Pancreas (tissue), 10 donors: Measurements from ENCODE around the gene TTC38. TPM values are rescaled to one million over a fixed set of nuclear protein-coding genes. Genes with fewer than 3 reads are reported as not detected.

ENCODE experiments used
- ATAC-seq, 4 donors: fragments of 200-7000 bp; cut with Tn5 transposase; one replicate each; pipeline versions ENCODE4 v1.8.0 to v1.9.1; 2020; ENCODE audit warnings: mild to moderate bottlenecking in 4 of 4, moderate library complexity in 4 of 4
- DNase-seq, 6 donors: peaks; one replicate each; pipeline ENCODE4 v3.0.0-alpha.2; 2020
- FAIRE-seq: peaks from 2 replicates; lab custom pipeline; 2012; peaks lifted over from hg19 to GRCh38; lab: Jason Lieb, UNC
- H3K27ac ChIP-seq, 4 donors: fragments of 200-600 bp; sonication (generic); 1 replicate in 3 of 4; 2 replicates in 1 of 4; pipeline versions ENCODE4 v1.5.0 to v1.8.0; 2020
- H3K27me3 ChIP-seq, 4 donors: fragments of 200-600 bp; one replicate each; pipeline ENCODE4 v1.8.0; 2021
- H3K36me3 ChIP-seq, 3 donors: fragments of 200-600 bp; sonication (generic) in 1 of 3; one replicate each; pipeline versions ENCODE4 v1.5.0 to v1.8.0; 2020 to 2021
- H3K4me1 ChIP-seq, 3 donors: fragments of 200-600 bp; one replicate each; pipeline ENCODE4 v1.8.0; 2021
- H3K4me3 ChIP-seq, 4 donors: fragments of 200-600 bp; sonication (generic) in 2 of 4; one replicate each; pipeline versions ENCODE4 v1.5.0 to v1.8.0; 2020 to 2021
- H3K9me3 ChIP-seq, 4 donors: fragments of 200-600 bp; one replicate each; pipeline ENCODE4 v1.8.0; 2021
- WGBS, 2 donors: extraction: QIAGEN DNeasy Blood & Tissue Kit; methylation state at CpG; one replicate each; pipeline ENCODE4 v1.1.7; 2013; 5-methylcytosine and 5-hydroxymethylcytosine counted together
- intact Hi-C, 3 donors: fragments of 100-400 bp; cut with DNase I; formaldehyde crosslinking; loops; one replicate each; pipeline versions ENCODE4 v1.11.1 to v1.14.2; 2022
- polyA plus RNA-seq, 2 donors: library from polyadenylated mRNA; stranded (reverse); fragments of 200-250 nt; gene quantifications; one replicate each; pipeline ENCODE4 v1.2.3, GENCODE V29; 2013
- total RNA-seq, 6 donors: library from RNA; stranded (reverse); fragmentation: NEBNext Ultra II Directional in 4 of 6; extraction: Animal tissue kit (Norgen Biotek cat#: 25700) in 4 of 6; gene quantifications; one replicate each; pipeline versions ENCODE4 v1.2.1 to v1.2.4, GENCODE V29; 2021 to 2023
- TF ChIP-seq, protein P1 (sequence below), 4 donors: fragments of 200-600 bp; sonication (generic) in 3 of 4; IDR thresholded peaks; one replicate each; pipeline versions ENCODE4 v1.5.0 to v1.8.0; 2021; ENCODE audit warnings: antibody characterized with exemption in 4 of 4
- donor health status: healthy with polysubstance abuse.
- donor health status: DM: no; HTN: no; CAD: no; lungs with moderate emphysema.
- donor health status: DM: no; HTN: no; CAD: no.
- donor health status: control.
- donor health status: control.
- donor health status: Bipolar disorder and iron deficiency.
- donor health status: DM: yes; HTN: yes; CAD: no.
- donor health status: DM: no; HTN: no; CAD: no.
- donor health status: DM: no; HTN: no; CAD: no.
- donor health status: DM: yes; HTN: yes; CAD: no.

TTC38 gene
- total and polyA plus RNA-seq, 8 donors, result 18.6 to 32.8 (median 23.3) TPM

DNA sequence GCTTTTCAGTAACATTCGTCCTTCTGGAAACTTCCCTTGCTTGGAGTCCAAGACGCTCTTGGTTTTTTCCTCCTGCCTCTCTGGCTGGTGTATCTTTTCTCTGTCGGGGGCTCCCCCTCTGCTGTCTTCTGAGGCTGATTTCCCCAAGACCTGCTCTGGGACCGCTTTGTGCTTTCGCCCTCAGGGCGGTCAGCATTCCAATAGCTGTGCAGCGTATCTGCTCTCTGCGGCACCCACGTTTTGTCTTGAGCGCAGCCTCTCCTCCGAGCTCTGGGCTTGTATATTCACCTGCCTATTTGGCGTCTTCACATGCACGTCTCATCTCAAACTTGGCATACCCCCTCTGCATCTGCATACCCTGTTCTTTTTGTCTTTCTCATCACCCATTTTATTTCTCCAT, 31.3 kb downstream of the TTC38 start:
- DNase-seq (peak in 1 of 6 donors; percentile 4), FAIRE-seq (no peak), ATAC-seq (no peak)
- Histone ChIP-seq H3K36me3 (no peaks in the 10 kb centered on the region), H3K27ac (no peak overlapping the region), H3K4me3 (no peak overlapping the region), H3K9me3 (no peaks in the 10 kb centered on the region), H3K4me1 (peaks cover 5 to 11% (median 5%) of the 10 kb centered on the region in 3 donors), H3K27me3 (no peaks in the 10 kb centered on the region)
- TF ChIP-seq, protein P1, sequence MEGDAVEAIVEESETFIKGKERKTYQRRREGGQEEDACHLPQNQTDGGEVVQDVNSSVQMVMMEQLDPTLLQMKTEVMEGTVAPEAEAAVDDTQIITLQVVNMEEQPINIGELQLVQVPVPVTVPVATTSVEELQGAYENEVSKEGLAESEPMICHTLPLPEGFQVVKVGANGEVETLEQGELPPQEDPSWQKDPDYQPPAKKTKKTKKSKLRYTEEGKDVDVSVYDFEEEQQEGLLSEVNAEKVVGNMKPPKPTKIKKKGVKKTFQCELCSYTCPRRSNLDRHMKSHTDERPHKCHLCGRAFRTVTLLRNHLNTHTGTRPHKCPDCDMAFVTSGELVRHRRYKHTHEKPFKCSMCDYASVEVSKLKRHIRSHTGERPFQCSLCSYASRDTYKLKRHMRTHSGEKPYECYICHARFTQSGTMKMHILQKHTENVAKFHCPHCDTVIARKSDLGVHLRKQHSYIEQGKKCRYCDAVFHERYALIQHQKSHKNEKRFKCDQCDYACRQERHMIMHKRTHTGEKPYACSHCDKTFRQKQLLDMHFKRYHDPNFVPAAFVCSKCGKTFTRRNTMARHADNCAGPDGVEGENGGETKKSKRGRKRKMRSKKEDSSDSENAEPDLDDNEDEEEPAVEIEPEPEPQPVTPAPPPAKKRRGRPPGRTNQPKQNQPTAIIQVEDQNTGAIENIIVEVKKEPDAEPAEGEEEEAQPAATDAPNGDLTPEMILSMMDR (IDR thresholded peaks at IDR 0.05), result no peak
- WGBS, 2 donors, result 93 to 95% methylated on average over 13 of the region's 13 CpGs
- intact Hi-C loops, result no loop called here

DNA sequence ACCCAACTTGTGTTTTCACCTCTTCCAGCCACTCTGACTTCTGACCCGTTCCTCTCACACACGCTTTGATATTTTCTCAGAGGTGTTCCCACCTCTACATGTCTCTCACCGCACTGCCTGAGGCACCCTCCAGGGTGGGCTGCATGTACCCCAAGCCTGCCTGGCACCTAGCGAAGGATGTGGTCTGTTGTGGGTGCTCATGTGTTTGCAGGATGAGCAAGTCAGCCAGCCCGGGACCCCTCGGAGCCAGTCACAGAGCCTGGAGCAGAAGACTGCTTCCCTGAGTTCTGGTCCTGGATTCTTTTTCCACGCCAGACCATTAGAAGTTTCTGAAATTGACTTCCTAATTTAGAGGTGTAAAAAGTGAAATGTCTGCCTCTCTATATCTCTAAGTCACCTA, 32.7 kb downstream of the TTC38 start:
- DNase-seq (no peak), FAIRE-seq (no peak), ATAC-seq (no peak)
- TF ChIP-seq, protein P1 (IDR thresholded peaks at IDR 0.05), result no peak
- intact Hi-C loops, result loop anchor here in 1 of 3 donors (10.0 kb wide), 1 partner anchor 56 kb away; no protein-coding TSS in a partner anchor
- Histone ChIP-seq H3K4me3 (no peak overlapping the region), H3K4me1 (peaks cover 5 to 11% (median 5%) of the 10 kb centered on the region in 3 donors), H3K9me3 (no peaks in the 10 kb centered on the region), H3K27ac (no peak overlapping the region), H3K27me3 (no peaks in the 10 kb centered on the region), H3K36me3 (no peaks in the 10 kb centered on the region)
- WGBS, 2 donors, result 94% methylated on average over 7 of the region's 7 CpGs

DNA sequence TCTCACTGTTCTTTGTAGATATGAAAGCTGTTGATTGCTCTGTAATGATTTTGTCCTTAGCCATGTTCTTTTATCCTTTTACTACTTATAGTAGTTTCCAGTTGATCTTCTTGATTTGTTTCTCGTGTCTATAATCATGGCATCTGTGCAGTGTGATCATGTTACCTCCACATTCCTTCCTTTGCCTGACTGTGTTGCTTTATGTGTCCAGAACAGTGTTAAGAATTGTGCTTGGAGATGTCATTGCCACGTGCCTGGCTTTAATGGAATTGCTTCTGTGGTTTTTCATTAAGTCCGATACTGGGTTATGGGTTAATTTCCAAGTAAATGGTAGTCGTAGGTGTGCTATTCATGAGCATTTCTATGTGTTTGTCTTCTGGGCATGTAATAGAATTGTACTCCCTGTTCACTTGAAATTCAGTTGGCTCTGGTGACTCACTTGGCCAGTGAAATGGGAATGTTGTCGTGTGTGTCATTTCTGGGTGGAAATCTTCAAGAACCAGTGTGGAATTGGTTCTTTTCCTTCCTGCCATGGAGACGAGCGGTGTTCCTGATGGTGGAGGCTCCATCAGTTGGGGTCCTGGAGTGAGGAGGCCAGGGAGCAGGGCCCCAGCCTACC, 35.6 kb downstream of the TTC38 start:
- Histone ChIP-seq H3K36me3 (no peaks in the 10 kb centered on the region), H3K4me1 (no peaks in the 10 kb centered on the region), H3K27me3 (no peaks in the 10 kb centered on the region), H3K9me3 (no peaks in the 10 kb centered on the region), H3K27ac (no peak overlapping the region), H3K4me3 (no peak overlapping the region)
- no peak for FAIRE-seq
- WGBS, 2 donors, result 91% methylated on average over 7 of the region's 7 CpGs
- DNase-seq, result no peak
- TF ChIP-seq, protein P1 (IDR thresholded peaks at IDR 0.05), result no peak
- ATAC-seq, result no peak
- intact Hi-C loops, result loop anchor here in 1 of 3 donors (10.0 kb wide), 1 partner anchor 59 kb away; no protein-coding TSS in a partner anchor

DNA sequence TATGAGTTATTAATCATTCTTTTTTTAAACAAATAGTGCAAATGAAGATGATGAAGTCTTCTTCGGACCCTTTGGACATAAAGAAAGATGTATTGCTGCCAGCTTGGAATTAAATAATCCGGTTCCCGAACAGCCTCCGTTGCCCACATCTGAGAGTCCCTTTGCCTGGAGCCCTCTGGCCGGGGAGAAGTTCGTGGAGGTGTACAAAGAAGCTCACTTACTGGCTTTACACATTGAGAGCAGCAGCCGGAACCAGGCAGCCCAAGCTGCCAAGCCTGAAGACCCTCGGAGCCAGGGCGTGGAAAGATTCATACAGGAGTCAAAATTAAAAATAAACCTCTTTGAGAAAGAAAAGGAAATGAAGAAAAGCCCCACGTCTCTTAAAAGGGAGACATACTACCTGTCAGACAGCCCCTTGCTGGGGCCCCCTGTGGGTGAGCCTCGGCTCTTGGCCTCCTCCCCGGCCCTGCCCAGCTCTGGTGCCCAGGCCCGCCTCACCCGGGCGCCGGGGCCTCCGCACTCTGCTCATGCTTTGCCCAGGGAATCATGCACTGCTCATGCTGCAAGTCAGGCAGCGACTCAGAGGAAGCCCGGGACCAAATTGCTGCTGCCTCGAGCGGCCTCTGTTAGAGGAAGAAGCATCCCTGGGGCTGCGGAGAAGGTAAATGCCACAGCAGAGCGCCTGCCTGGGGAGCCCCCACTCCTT, 40.6 kb downstream of the TTC38 start:
- 93 to 94% methylated on average over 23 of the region's 23 CpGs for WGBS, 2 donors
- intact Hi-C loops, result loop anchor here in 1 of 3 donors (10.0 kb wide), 1 partner anchor 64 kb away; no protein-coding TSS in a partner anchor
- Histone ChIP-seq H3K4me3 (no peak overlapping the region), H3K9me3 (no peaks in the 10 kb centered on the region), H3K27ac (no peak overlapping the region), H3K27me3 (no peaks in the 10 kb centered on the region), H3K36me3 (no peaks in the 10 kb centered on the region), H3K4me1 (no peaks in the 10 kb centered on the region)
- TF ChIP-seq, protein P1 (IDR thresholded peaks at IDR 0.05), result no peak
- ATAC-seq, result no peak
- DNase-seq, result peak in 1 of 6 donors; percentile 35
- no peak for FAIRE-seq
